Medulla oblongata (tissue), 1 donor: ENCODE data around the gene SECISBP2.
A peak's percentile ranks its signal among the peaks of the same experiment; 100 is the strongest.

ENCODE experiments used
- DNase-seq: peaks from one replicate; pipeline ENCODE4 v3.0.0-alpha.2; 2015; ENCODE audit errors: extremely low spot score

Gene SECISBP2

DNA sequence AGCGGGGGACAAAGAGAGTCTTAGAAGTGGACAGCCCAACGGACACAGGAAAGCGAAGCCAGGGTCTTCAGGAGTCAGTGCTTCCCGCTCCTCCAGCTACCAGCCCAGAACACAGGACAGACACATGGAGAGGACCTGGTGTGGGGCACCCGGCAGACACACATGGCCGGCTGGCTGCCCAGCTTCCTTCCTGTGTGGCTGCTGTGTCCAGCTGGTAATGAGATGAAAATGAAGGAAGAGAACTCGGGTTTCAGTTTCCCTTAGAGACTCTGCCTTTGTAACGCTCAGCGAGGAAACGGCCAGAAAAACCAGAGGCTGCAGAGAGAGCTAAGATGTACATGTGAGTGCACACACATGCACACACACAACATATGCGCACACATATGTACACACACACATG, 87.5 kb downstream of the SECISBP2 start:
- peak; percentile 80 for DNase-seq

DNA sequence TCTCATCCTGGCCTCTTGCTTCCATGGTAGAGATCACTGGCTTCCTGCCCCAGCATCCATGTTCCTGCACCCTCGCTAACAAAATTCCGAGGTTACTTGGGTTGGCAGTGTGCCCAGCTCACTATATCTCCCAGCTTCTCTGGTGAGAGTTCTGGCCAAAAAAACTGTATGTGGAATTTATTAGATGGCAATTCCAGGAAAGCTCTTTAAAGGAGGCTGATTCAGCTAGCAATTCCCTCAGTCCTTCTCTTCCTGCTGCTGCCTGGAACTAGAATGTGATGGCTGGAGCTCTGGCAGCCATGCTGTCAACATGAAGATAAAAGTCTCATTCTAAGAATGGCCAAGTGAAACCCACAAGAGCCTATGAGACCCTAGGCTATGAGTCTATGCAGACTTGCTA, 88.8 kb downstream of the SECISBP2 start:
- DNase-seq: no peak

DNA sequence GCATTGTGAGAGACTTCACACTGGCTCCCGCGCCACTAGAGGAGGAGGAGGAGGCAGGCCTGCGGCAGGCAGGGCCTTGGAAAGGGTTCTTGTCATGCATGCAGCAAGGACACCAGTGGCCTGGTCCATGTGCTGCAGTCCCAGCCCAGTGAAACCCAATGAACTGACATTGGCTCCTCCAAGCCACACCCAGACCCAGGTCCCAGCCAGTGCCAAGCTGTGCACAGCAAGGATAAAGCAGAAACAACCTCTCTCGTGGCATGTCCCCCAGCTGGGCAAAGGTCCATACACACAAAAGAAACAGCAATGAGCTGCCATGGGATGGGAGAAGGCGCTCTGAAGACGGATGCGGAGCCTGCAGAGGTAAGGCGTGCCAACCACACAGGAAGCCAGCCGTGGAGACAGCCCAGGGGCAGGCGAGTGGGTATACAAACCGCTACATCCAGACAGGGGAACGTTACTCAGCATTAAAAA, 90.4 kb downstream of the SECISBP2 start:
- DNase-seq: peak; percentile 62
